ENCODE measurements around the gene LNX1.

LNX1 gene

GRCh38 chr4:53529025-53529424 lies 62.3 kb downstream of the LNX1 start:
- DNase-seq (ENCODE audit: extremely low read depth, low read depth): no peak
- no peak for TF ChIP-seq CTCF (IDR thresholded peaks at IDR 0.05; ENCODE audit: low read depth, low read length)

GRCh38 chr4:53527930-53528329 lies 63.4 kb downstream of the LNX1 start:
- DNase-seq (ENCODE audit: extremely low read depth, low read depth): no peak
- no peak for TF ChIP-seq CTCF (IDR thresholded peaks at IDR 0.05; ENCODE audit: low read depth, low read length)

- TF ChIP-seq CTCF (IDR thresholded peaks at IDR 0.05; ENCODE audit: low read depth, low read length): no peak
- no peak for DNase-seq (ENCODE audit: extremely low read depth, low read depth)
Observed at GRCh38 chr4:53527326-53527725, 64.0 kb downstream of the LNX1 start.

GRCh38 chr4:53522334-53522733 lies 69.0 kb downstream of the LNX1 start:
- no peak for TF ChIP-seq CTCF (IDR thresholded peaks at IDR 0.05; ENCODE audit: low read depth, low read length)
- no peak for DNase-seq (ENCODE audit: extremely low read depth, low read depth)

GRCh38 chr4:53520116-53520515 lies 71.2 kb downstream of the LNX1 start:
- TF ChIP-seq CTCF (IDR thresholded peaks at IDR 0.05; ENCODE audit: low read depth, low read length): no peak
- no peak for DNase-seq (ENCODE audit: extremely low read depth, low read depth)

GRCh38 chr4:53518807-53519206 lies 72.5 kb downstream of the LNX1 start:
- TF ChIP-seq CTCF (IDR thresholded peaks at IDR 0.05; ENCODE audit: low read depth, low read length): no peak
- no peak for DNase-seq (ENCODE audit: extremely low read depth, low read depth)

- no peak for TF ChIP-seq CTCF (IDR thresholded peaks at IDR 0.05; ENCODE audit: low read depth, low read length)
- no peak for DNase-seq (ENCODE audit: extremely low read depth, low read depth)
Observed at GRCh38 chr4:53515076-53515475, 76.2 kb downstream of the LNX1 start.

All from AG09319 (cell line).